H9 (cell line): ENCODE results near the gene PTPRN2. TPM values are rescaled to one million over a fixed set of nuclear protein-coding genes. Genes with fewer than 3 reads are reported as not detected.

ENCODE experiments used
- DNase-seq: peaks from one replicate; pipeline ENCODE4 v3.0.0-alpha.2; 2017
- H2AFZ ChIP-seq: one replicate; pipeline ENCODE4 v1.6.1; 2013; ENCODE audit warnings: mild to moderate bottlenecking, low read length, control low read depth, moderate library complexity
- H2AK5ac ChIP-seq: 2 replicates; pipeline ENCODE4 v1.6.1; 2013; ENCODE audit warnings: low read length, control low read depth, mixed read lengths; ENCODE audit not compliant: insufficient read length
- H2BK120ac ChIP-seq: one replicate; pipeline ENCODE4 v1.6.1; 2013; ENCODE audit warnings: low read depth, mild to moderate bottlenecking, low read length, control low read depth, inconsistent platforms; ENCODE audit not compliant: poor library complexity, severe bottlenecking
- H2BK12ac ChIP-seq: 2 replicates; pipeline ENCODE4 v1.6.1; 2013; ENCODE audit warnings: low read length, control low read depth, mixed read lengths, low read depth; ENCODE audit not compliant: insufficient read length
- H2BK15ac ChIP-seq: 2 replicates; pipeline ENCODE4 v1.6.1; 2013; ENCODE audit warnings: low read depth, low read length, control low read depth
- H2BK20ac ChIP-seq: one replicate; pipeline ENCODE4 v1.6.1; 2013; ENCODE audit warnings: low read depth, mild to moderate bottlenecking, low read length, control low read depth, inconsistent platforms; ENCODE audit not compliant: poor library complexity, severe bottlenecking
- H2BK5ac ChIP-seq: 2 replicates; pipeline ENCODE4 v1.6.1; 2013; ENCODE audit warnings: low read length, control low read depth, mixed read lengths; ENCODE audit not compliant: insufficient read length
- H3K14ac ChIP-seq: 2 replicates; pipeline ENCODE4 v1.6.1; 2013; ENCODE audit warnings: low read length, control low read depth; ENCODE audit not compliant: insufficient read depth
- H3K18ac ChIP-seq: 2 replicates; pipeline ENCODE4 v1.6.1; 2013; ENCODE audit warnings: low read depth, mild to moderate bottlenecking, mixed read lengths, low read length, control low read depth; ENCODE audit not compliant: insufficient read length
- H3K23ac ChIP-seq: 2 replicates; pipeline ENCODE4 v1.6.1; 2013; ENCODE audit warnings: low read length, control low read depth, mixed read lengths, low read depth; ENCODE audit not compliant: insufficient read length
- H3K23me2 ChIP-seq: 2 replicates; pipeline ENCODE4 v1.6.1; 2013; ENCODE audit warnings: low read depth, mild to moderate bottlenecking, mixed read lengths, low read length, control low read depth; ENCODE audit not compliant: insufficient read length, poor library complexity, severe bottlenecking
- H3K27ac ChIP-seq: 2 replicates; pipeline ENCODE4 v1.5.1; 2013; ENCODE audit warnings: low read length, control low read depth, mixed read lengths, low read depth; ENCODE audit not compliant: insufficient read length
- H3K27me3 ChIP-seq: 2 replicates; pipeline ENCODE4 v1.6.1; 2013; ENCODE audit warnings: low read length, control low read depth, inconsistent platforms; ENCODE audit not compliant: insufficient read depth
- H3K4ac ChIP-seq: 2 replicates; pipeline ENCODE4 v1.6.1; 2013; ENCODE audit warnings: low read depth, mild to moderate bottlenecking, control low read depth, inconsistent platforms, low read length, moderate library complexity
- H3K4me1 ChIP-seq: 2 replicates; pipeline ENCODE4 v1.6.1; 2013; ENCODE audit warnings: low read length, control low read depth, inconsistent platforms; ENCODE audit not compliant: insufficient read depth
- H3K4me2 ChIP-seq: 2 replicates; pipeline ENCODE4 v1.6.1; 2013; ENCODE audit warnings: low read length, control low read depth, mixed read lengths; ENCODE audit not compliant: insufficient read length, insufficient read depth
- H3K56ac ChIP-seq: 2 replicates; pipeline ENCODE4 v1.6.1; 2013; ENCODE audit warnings: low read depth, mild to moderate bottlenecking, mixed read lengths, low read length, control low read depth; ENCODE audit not compliant: insufficient read length
- H3K79me1 ChIP-seq: 2 replicates; pipeline ENCODE4 v1.6.1; 2013; ENCODE audit warnings: low read depth, mild to moderate bottlenecking, moderate library complexity, low read length, control low read depth, inconsistent platforms; ENCODE audit not compliant: insufficient read depth, poor library complexity, severe bottlenecking
- H3K79me2 ChIP-seq: 2 replicates; pipeline ENCODE4 v1.6.1; 2013; ENCODE audit warnings: low read length, control low read depth, inconsistent platforms; ENCODE audit not compliant: insufficient read depth
- H3K9ac ChIP-seq: 2 replicates; pipeline ENCODE4 v1.6.1; 2013; ENCODE audit warnings: low read length, control low read depth, mixed read lengths; ENCODE audit not compliant: insufficient read length; ENCODE audit errors: extremely low read depth
- H3K9me3 ChIP-seq: one replicate; pipeline ENCODE4 v1.6.1; 2013; ENCODE audit warnings: low read depth, low read length, inconsistent platforms; ENCODE audit not compliant: control insufficient read depth
- H3T11ph ChIP-seq: one replicate; pipeline ENCODE4 v1.6.1; 2013; ENCODE audit warnings: mild to moderate bottlenecking, low read length, control low read depth, inconsistent platforms
- H4K20me1 ChIP-seq: one replicate; pipeline ENCODE4 v1.6.1; 2013; ENCODE audit not compliant: control insufficient read depth, insufficient read length, insufficient read depth
- H4K5ac ChIP-seq: 2 replicates; pipeline ENCODE4 v1.6.1; 2013; ENCODE audit warnings: low read depth, mild to moderate bottlenecking, mixed read lengths, low read length, control low read depth; ENCODE audit not compliant: insufficient read length
- H4K8ac ChIP-seq: replicated peaks from 2 replicates; pipeline ENCODE4 v1.6.1; 2013; ENCODE audit warnings: low read length, control low read depth, mixed read lengths, low read depth; ENCODE audit not compliant: insufficient read length
- H4K91ac ChIP-seq: 2 replicates; pipeline ENCODE4 v1.6.1; 2013; ENCODE audit warnings: low read depth, mild to moderate bottlenecking, moderate library complexity, mixed read lengths, low read length, control low read depth; ENCODE audit not compliant: insufficient read length
- H3K27ac Mint-ChIP-seq, 3 experiments: 2 replicates in 2 of 3; 3 replicates in 1 of 3; pipeline ENCODE4 v1.8.0; 2020 to 2021; ENCODE audit warnings: mixed read lengths in 3 of 3, mild to moderate bottlenecking in 1 of 3, moderate library complexity in 1 of 3
- H3K27me3 Mint-ChIP-seq: 2 replicates; pipeline ENCODE4 v1.8.0; 2021; ENCODE audit warnings: low read depth, mild to moderate bottlenecking, moderate library complexity, mixed read lengths
- H3K36me3 Mint-ChIP-seq, 3 experiments: 2 replicates in 2 of 3; 3 replicates in 1 of 3; pipeline ENCODE4 v1.8.0; 2020 to 2021; ENCODE audit warnings: low read depth in 3 of 3, mixed read lengths in 3 of 3; ENCODE audit not compliant: insufficient read depth in 1 of 3
- H3K4me1 Mint-ChIP-seq, 2 experiments: 2 replicates each; pipeline ENCODE4 v1.8.0; 2020; ENCODE audit warnings: mixed read lengths in 2 of 2
- H3K4me3 Mint-ChIP-seq, 2 experiments: 2 replicates in 1 of 2; 3 replicates in 1 of 2; pipeline ENCODE4 v1.8.0; 2020 to 2021; ENCODE audit warnings: mild to moderate bottlenecking in 2 of 2, mixed read lengths in 2 of 2, moderate library complexity in 1 of 2
- H3K9me3 Mint-ChIP-seq, 2 experiments: 2 replicates in 1 of 2; 3 replicates in 1 of 2; pipeline ENCODE4 v1.8.0; 2020; ENCODE audit warnings: mild to moderate bottlenecking in 2 of 2, mixed read lengths in 2 of 2, moderate library complexity in 1 of 2
- CTCF ChIP-seq: fragments of 200-600 bp; sonication (generic); conservative IDR thresholded peaks from 3 replicates; pipeline ENCODE4 v1.8.0; 2021; ENCODE audit warnings: antibody characterized with exemption, mild to moderate bottlenecking
- WGBS: extraction: QIAGEN DNeasy Blood & Tissue Kit; methylation state at CpG from one replicate; pipeline ENCODE4 v1.1.7; 2013; ENCODE audit warnings: missing lambda C conversion rate, low lambda C conversion rate, mixed read lengths; ENCODE audit not compliant: insufficient read length; ENCODE audit errors: extremely low coverage; 5-methylcytosine and 5-hydroxymethylcytosine counted together
- total RNA-seq: library from RNA; stranded (reverse); gene quantifications from 2 replicates; pipeline ENCODE4 v1.2.1, GENCODE V29; 2021

PTPRN2 gene
- total RNA-seq, 1 experiment from 2014 or later = 5.2 TPM

GRCh38 chr7:157857578-157858075 is 730.0 kb downstream of the PTPRN2 start:
- Histone ChIP-seq H3K56ac (no peak overlapping the region), H2BK120ac (no peak overlapping the region), H3K79me2 (no peaks in the 10 kb centered on the region), H3K23me2 (no peaks in the 10 kb centered on the region), H3T11ph (no peak overlapping the region), H2BK15ac (no peak overlapping the region), H2BK20ac (no peak overlapping the region), H3K23ac (no peak overlapping the region), H2AK5ac (no peak overlapping the region), H3K4me2 (no peak overlapping the region), H4K5ac (no peak overlapping the region), H3K18ac (no peak overlapping the region), H3K9me3 (no peaks in the 10 kb centered on the region), H3K27ac (no peak overlapping the region), H4K91ac (no peak overlapping the region), H3K14ac (peak overlapping the region; percentile 42; the same call in 1 of the 2 replicates), H2BK12ac (no peak overlapping the region), H4K20me1 (no peaks in the 10 kb centered on the region), H2BK5ac (no peak overlapping the region), H3K9ac (no peak overlapping the region), H3K4ac (no peak overlapping the region), H4K8ac (no peak overlapping the region), H3K27me3 (no peaks in the 10 kb centered on the region), H2AFZ (no peak overlapping the region), H3K4me1 (no peaks in the 10 kb centered on the region), H3K79me1 (no peaks in the 10 kb centered on the region)
- TF ChIP-seq CTCF = no peak
- no peak overlapping the region for H3K4me3 Mint-ChIP-seq
- peaks cover 0 to 6% of the 10 kb centered on the region in 2 experiments; a peak in 1 of 4 replicates for H3K4me1 Mint-ChIP-seq
- peaks cover 0 to 2% (median 0%) of the 10 kb centered on the region in 3 experiments; a peak in 1 of 7 replicates for H3K36me3 Mint-ChIP-seq
- H3K27me3 Mint-ChIP-seq = no peaks in the 10 kb centered on the region
- no peak overlapping the region for H3K27ac Mint-ChIP-seq
- no CpG with 5 or more reads among the region's 21 CpGs for WGBS
- no peak for DNase-seq
- no peaks in the 10 kb centered on the region; a peak in 1 of 5 replicates for H3K9me3 Mint-ChIP-seq
